Measurements from ENCODE around the gene KIT. TPM values are rescaled to one million over a fixed set of nuclear protein-coding genes. Genes with fewer than 3 reads are reported as not detected.

KIT gene
- total RNA-seq, 3 donors from 2014 or later: 3.0 to 32.8 (median 16.8) TPM

- ATAC-seq: no peak
Observed at GRCh38 chr4:54726907-54727306, 69.2 kb downstream of the KIT start.

GRCh38 chr4:54727346-54727745, 69.6 kb downstream of the KIT start:
- no peaks in the 10 kb centered on the region for H3K9me3 ChIP-seq
- H3K4me3 ChIP-seq: no peak overlapping the region
- TF ChIP-seq, protein P1, sequence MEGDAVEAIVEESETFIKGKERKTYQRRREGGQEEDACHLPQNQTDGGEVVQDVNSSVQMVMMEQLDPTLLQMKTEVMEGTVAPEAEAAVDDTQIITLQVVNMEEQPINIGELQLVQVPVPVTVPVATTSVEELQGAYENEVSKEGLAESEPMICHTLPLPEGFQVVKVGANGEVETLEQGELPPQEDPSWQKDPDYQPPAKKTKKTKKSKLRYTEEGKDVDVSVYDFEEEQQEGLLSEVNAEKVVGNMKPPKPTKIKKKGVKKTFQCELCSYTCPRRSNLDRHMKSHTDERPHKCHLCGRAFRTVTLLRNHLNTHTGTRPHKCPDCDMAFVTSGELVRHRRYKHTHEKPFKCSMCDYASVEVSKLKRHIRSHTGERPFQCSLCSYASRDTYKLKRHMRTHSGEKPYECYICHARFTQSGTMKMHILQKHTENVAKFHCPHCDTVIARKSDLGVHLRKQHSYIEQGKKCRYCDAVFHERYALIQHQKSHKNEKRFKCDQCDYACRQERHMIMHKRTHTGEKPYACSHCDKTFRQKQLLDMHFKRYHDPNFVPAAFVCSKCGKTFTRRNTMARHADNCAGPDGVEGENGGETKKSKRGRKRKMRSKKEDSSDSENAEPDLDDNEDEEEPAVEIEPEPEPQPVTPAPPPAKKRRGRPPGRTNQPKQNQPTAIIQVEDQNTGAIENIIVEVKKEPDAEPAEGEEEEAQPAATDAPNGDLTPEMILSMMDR (IDR thresholded peaks at IDR 0.05): no peak
- H3K36me3 ChIP-seq (ENCODE audit: low read depth): no peaks in the 10 kb centered on the region
- DNase-seq (no peak), ATAC-seq (no peak)
- H3K4me1 ChIP-seq (ENCODE audit: low read depth): no peaks in the 10 kb centered on the region
- intact Hi-C loops (cut with DNase I, micrococcal nuclease): no loop called here

More at GRCh38 chr4:54726907-54727306, 69.2 kb downstream of the KIT start:
- H3K4me1 ChIP-seq (ENCODE audit: low read depth): no peaks in the 10 kb centered on the region
- no peak for DNase-seq
- intact Hi-C loops (cut with DNase I, micrococcal nuclease): no loop called here
- H3K36me3 ChIP-seq (ENCODE audit: low read depth): no peaks in the 10 kb centered on the region
- TF ChIP-seq, protein P1 (IDR thresholded peaks at IDR 0.05): no peak
- H3K9me3 ChIP-seq: no peaks in the 10 kb centered on the region
- no peak overlapping the region for H3K4me3 ChIP-seq

GRCh38 chr4:54728368-54728767, 70.6 kb downstream of the KIT start:
- H3K4me1 ChIP-seq (ENCODE audit: low read depth): no peaks in the 10 kb centered on the region
- H3K9me3 ChIP-seq: no peaks in the 10 kb centered on the region
- DNase-seq: no peak
- intact Hi-C loops (cut with DNase I, micrococcal nuclease): no loop called here
- H3K4me3 ChIP-seq: no peak overlapping the region
- no peaks in the 10 kb centered on the region for H3K36me3 ChIP-seq (ENCODE audit: low read depth)
- TF ChIP-seq, protein P1 (IDR thresholded peaks at IDR 0.05): no peak
- ATAC-seq: no peak

- DNase-seq (no peak), ATAC-seq (no peak)
- no peak overlapping the region for H3K4me3 ChIP-seq
- H3K4me1 ChIP-seq (ENCODE audit: low read depth): no peaks in the 10 kb centered on the region
- no peaks in the 10 kb centered on the region for H3K36me3 ChIP-seq (ENCODE audit: low read depth)
- H3K9me3 ChIP-seq: no peaks in the 10 kb centered on the region
- intact Hi-C loops (cut with DNase I, micrococcal nuclease): no loop called here
- TF ChIP-seq, protein P1 (IDR thresholded peaks at IDR 0.05): no peak
Observed at GRCh38 chr4:54729256-54729655, 71.5 kb downstream of the KIT start.

- no peak overlapping the region for H3K4me3 ChIP-seq
- no peaks in the 10 kb centered on the region for H3K4me1 ChIP-seq (ENCODE audit: low read depth)
- intact Hi-C loops (cut with DNase I, micrococcal nuclease): no loop called here
- DNase-seq (no peak), ATAC-seq (no peak)
- TF ChIP-seq, protein P1 (IDR thresholded peaks at IDR 0.05): no peak
- H3K36me3 ChIP-seq (ENCODE audit: low read depth): no peaks in the 10 kb centered on the region
- H3K9me3 ChIP-seq: no peaks in the 10 kb centered on the region
Observed at GRCh38 chr4:54730581-54730980, 72.8 kb downstream of the KIT start.

DNA sequence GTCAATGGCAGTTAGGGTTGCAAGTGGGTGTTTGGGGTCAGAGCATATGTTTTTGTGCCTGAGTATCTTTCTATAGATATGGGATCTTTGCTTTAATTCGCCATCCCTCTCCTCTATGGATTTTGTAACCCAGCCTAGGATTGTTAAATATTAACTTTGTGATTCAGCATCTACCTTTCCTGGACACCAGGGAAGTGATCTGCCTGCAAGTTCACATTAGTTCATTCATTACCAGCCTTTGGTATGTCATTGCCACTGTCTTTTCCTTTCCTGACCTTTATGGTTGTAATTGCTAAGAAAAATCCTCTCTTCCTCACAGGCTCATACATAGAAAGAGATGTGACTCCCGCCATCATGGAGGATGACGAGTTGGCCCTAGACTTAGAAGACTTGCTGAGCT, 73.8 kb downstream of the KIT start:
- H3K4me1 ChIP-seq (ENCODE audit: low read depth): no peaks in the 10 kb centered on the region
- no peaks in the 10 kb centered on the region for H3K36me3 ChIP-seq (ENCODE audit: low read depth)
- TF ChIP-seq, protein P1 (IDR thresholded peaks at IDR 0.05): no peak
- intact Hi-C loops (cut with DNase I, micrococcal nuclease): no loop called here
- no peak overlapping the region for H3K4me3 ChIP-seq
- ATAC-seq (no peak), DNase-seq (no peak)
- H3K9me3 ChIP-seq: no peaks in the 10 kb centered on the region

Measured in mucosa of descending colon (tissue), 3 donors.